ENCODE results near the gene USH1C.

The USH1C gene

GRCh38 chr11:17452668-17453067, 91.5 kb downstream of the USH1C start:
- TF ChIP-seq ZFX (IDR thresholded peaks at IDR 0.05; ENCODE audit: borderline replicate concordance), result no peak
- TF ChIP-seq CTCF (IDR thresholded peaks at IDR 0.05), result no peak
- H3K27ac ChIP-seq, result no peak overlapping the region

- TF ChIP-seq CTCF (IDR thresholded peaks at IDR 0.05) (no peak), ZFX (IDR thresholded peaks at IDR 0.05; ENCODE audit: borderline replicate concordance) (no peak)
- no peak overlapping the region for H3K27ac ChIP-seq
Measured at GRCh38 chr11:17449158-17449557, 95.1 kb downstream of the USH1C start.

- TF ChIP-seq ZFX (IDR thresholded peaks at IDR 0.05; ENCODE audit: borderline replicate concordance) (no peak), CTCF (IDR thresholded peaks at IDR 0.05) (no peak)
- no peak overlapping the region for H3K27ac ChIP-seq
Measured at GRCh38 chr11:17446482-17446881, 97.7 kb downstream of the USH1C start.

GRCh38 chr11:17445240-17445795, 98.9 kb downstream of the USH1C start:
- TF ChIP-seq CTCF (IDR thresholded peaks at IDR 0.05), result no peak
- TF ChIP-seq ZFX (IDR thresholded peaks at IDR 0.05; ENCODE audit: borderline replicate concordance), result no peak
- no peak overlapping the region for H3K27ac ChIP-seq

- no peak for TF ChIP-seq CTCF (IDR thresholded peaks at IDR 0.05)
- TF ChIP-seq ZFX (IDR thresholded peaks at IDR 0.05; ENCODE audit: borderline replicate concordance), result no peak
- H3K27ac ChIP-seq, result no peak overlapping the region
Measured at GRCh38 chr11:17443926-17444690, 100.1 kb downstream of the USH1C start.
